Dermis blood vessel endothelial cell (primary cell): Measurements from ENCODE around the gene MSL2. TPM values are rescaled to one million over a fixed set of nuclear protein-coding genes. Genes with fewer than 3 reads are reported as not detected.
"Not testable (repeated sequence)": the region's sequence is repeated elsewhere in the genome, so short reads cannot be mapped to it uniquely, and the experiment has no call there.

ENCODE experiments used
- DNase-seq: peaks from one replicate; pipeline ENCODE4 v3.0.0; 2010
- total RNA-seq: library from RNA; depleted of rRNA; stranded (reverse); fragments of >200 nt; gene quantifications from 2 replicates; pipeline ENCODE4 v1.2.3, GENCODE V29; 2014

The MSL2 gene
- total RNA-seq, 1 donor from 2014 or later: 14.1 TPM

DNA sequence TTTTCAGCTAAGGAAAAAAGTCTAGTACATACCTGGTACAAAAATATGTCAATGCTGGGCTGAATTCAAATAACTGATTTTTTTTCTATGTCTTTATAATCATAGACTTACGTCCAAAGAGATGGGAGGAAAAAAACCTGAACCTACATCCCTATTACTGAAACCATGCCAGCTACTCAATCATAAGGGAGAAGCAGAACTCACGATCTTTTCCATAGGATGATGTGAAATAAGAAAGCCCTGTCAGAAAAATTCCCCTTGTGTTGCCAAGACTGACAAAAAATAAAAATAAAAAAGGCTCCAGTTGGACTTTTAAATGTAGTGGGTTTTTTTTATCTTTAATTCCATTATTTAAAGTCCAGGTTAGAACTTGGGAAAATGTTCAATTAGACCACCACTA is 3.3 kb downstream of the MSL2 start:
- DNase-seq: no peak

DNA sequence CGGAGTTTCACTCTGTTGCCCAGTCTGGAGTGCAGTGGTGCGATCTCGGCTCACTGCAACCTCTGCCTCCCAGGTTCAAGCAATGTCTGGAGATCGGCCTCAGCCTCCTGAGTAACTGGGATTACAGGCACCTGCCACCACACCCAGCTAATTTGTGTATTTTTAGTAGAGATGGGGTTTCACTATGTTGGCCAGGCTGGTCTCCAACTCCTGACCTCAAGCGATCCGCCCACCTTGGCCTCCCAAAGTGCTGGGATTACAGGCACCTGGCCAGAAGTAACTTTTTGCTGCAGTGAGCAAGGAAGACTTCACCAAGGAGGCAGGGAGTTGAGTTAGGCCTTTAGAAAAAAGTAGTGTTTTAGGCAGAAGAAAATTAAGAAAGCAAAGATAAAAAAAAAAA is 3.9 kb downstream of the MSL2 start:
- not testable (repeated sequence) for DNase-seq

DNA sequence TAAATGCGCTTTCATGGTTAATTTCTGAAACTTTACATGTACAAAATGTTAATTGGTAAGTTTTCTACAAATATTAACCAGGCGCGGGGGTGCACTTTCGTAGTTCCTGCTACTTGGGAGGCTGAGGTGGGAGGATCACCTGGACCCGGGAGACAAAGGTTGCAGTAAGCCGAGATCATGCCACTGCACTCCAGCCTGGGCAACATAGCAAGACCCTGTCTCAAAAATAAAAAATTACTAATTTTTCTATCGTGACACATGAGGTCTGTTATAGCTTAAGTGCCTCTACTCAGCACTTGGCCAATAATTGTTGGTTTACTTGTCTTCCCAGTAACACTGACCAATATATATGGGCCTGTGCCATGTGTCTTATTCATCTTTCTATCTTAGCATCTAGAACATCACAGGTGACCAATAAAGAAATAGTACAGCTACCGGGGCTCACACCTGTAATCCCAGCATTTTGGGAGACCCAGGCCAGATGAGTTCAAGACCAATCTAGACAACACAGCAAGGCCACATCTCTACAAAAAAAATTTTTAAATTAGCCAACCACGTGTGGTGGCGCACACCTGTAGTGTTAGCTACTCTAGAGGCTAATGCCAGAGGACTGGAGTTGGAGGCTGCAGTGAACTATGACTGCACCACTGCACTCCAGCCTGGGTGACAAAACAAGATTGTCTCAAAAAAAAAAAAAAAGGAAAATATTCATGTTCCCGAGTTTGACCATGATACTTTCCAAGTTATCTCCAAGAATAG is 6.1 kb downstream of the MSL2 start:
- no peak for DNase-seq

DNA sequence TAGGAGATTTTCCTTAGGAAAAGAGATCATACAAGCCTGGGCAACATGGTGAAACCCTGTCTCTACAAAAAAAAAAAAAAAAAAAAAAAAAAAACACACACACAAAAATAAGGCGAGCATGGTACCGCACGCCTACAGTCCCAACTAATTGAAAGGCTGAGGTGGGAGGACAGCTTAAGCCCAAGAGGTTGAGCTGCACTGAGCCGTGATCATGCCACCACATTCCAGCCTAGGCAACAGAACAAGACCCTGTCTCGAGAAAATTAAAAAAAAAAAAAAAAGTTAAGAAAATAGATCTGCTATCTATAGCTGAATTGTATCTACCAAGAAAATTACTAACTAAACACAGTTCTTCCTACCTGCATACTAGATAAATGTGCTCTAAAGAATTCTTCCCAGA is 7.1 kb downstream of the MSL2 start:
- no peak for DNase-seq

- DNase-seq: no peak
These were observed 8.3 kb downstream of the MSL2 start for GRCh38 chr3:136187868-136188267.

DNA sequence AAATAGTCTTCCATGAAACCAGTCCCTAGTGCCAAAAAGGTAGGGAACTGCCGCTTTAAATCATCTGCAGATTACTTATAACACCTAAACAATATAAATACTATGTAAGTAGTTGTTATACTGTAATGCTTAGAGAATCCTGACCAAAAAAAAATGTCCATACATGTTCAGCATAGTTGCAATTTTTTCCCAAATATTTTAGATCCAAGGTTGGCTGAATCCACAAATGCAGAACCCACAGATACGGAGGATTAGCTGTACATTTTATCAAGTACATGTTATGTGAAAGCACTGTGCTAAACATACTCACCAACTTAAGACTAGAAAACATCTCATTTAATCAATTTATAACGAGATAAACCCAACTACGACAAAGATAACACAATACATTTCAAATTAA is 9.3 kb downstream of the MSL2 start:
- no peak for DNase-seq

- DNase-seq: peak; percentile 33
These were observed 9.8 kb downstream of the MSL2 start for GRCh38 chr3:136186344-136186743.

DNA sequence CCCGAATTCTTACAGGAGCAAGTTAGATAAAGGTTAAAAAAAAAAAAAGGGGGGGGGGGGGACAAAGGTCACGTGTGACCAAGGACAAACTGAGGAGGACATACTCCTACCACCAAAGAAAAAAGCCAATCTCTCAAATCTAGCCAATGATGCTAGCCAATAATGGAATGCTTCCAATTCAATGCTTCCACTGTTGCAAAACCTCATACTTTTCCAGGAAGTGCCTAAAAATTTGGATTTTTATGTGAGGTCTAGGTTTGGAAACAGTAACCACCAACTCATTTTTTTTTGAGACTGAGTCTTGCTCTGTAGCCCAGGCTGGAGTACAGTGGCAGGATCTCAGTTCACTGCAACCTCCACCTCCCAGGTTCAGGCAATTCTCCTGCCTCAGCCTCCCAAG is 11.4 kb downstream of the MSL2 start:
- no peak for DNase-seq

DNA sequence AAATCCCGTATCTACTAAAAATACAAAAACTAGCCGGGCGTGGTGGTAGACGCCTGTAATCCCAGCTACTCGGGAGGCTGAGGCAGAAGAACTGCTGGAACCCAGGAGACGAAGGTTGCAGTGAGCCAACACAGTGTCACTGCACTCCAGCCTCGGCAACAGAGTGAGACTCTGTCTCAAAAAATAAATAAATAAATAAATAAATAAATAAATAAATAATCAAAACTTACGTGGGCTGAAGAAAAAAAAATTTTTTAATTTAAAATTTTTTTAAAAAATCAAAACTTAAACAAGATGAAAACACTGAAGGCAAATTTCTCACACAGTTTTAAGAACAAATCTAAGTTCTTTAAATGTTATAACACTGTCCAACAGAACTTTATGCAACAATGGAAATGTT is 14.4 kb downstream of the MSL2 start:
- DNase-seq: no peak

DNA sequence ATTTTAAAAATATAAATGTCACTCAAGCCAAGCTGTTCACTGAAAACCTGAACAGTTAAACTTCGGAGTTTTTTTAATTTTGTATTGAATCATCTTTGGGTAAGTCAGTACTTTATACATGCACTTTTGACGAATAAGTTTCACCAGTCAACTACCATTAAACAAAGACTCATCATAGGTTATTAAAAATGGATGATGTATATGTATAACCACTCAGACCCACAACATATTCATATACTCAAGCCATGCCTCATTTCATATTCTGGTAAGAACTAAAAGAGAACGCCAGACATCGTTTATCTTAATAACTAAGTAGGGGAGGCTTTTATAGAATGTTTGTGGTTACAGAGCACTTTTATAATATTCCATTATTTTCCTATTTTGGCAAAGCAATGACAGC is 18.3 kb downstream of the MSL2 start:
- no peak for DNase-seq

GRCh38 chr3:136173939-136174490 is 22.1 kb downstream of the MSL2 start:
- no peak for DNase-seq

DNA sequence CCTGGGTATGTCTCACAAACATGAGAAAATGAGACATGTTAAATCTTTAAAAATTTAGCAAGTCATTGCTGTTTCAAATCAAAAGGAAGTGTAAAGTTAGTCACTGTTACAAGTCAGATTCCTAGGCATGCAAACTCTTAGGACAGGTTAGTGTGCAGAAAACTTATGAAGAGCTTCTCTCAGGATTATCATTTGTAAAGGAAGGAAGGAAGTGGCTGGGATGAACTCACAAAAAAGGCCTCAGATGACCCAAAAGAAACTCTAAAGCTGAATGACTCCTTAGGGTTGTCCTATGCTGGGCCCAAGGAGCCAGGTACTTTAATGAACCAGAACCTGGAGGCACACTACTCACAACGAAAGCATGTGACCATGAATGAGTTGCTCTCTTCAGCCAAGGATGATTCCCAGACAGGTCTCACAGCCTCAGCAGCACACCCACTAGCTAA is 25.0 kb downstream of the MSL2 start:
- DNase-seq: peak; percentile 30

DNA sequence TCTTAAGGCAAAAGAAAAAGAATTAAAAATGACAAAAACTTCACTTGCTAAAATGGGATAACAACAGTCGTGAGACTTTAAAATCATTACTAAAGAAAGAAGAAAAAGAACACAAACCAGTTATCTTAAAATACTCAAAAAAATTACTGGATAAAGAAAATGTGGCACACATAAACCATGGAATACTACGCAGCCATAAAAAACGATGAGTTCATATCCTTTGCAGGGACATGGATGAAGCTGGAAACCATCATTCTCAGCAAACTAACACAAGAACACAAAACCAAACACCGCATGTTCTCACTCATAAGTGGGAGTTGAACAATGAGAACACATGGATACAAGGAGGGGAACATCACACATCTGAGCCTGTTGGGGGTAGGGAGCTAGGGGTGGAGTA is 27.9 kb downstream of the MSL2 start:
- not testable (repeated sequence) for DNase-seq

GRCh38 chr3:136166507-136166906 is 29.6 kb downstream of the MSL2 start:
- no peak for DNase-seq

DNA sequence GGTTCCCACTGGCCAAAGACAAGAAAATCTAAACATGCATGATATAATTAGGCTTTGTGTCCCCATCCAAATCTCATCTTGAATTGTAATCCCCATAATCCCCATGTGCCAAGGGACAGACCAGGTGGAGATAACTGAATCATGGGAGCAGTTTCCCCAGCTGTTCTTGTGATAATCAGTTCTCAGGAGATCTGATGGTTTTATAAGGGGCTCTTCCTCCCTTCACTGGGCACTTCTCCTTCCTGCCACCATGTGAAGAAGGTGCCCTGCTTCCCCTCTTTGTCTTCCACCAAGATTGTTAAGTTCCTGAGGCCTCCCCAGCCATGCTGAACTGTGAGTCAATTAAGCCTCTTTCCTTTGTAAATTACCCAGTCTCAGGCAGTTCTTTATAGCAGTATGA is 32.5 kb downstream of the MSL2 start:
- peak; percentile 58 for DNase-seq

DNA sequence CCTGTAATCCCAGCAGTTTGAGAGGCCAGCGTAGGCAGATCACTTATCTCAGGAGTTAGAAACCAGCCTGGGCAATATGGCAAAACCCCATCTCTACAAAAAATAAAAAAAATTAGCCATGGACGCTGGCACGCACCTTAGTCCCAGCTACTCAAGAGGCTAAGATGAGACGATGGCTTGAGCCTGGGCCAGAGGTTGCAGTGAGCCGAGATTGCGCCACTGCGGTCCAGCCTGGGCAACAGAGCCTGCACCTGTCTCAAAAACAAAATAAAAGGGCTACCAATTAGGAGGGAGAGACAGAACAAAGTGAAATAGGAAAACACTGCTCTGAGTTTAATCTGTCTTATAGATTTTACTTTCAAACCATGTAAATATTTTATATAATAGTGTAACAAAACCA is 33.8 kb downstream of the MSL2 start:
- DNase-seq: no peak

DNA sequence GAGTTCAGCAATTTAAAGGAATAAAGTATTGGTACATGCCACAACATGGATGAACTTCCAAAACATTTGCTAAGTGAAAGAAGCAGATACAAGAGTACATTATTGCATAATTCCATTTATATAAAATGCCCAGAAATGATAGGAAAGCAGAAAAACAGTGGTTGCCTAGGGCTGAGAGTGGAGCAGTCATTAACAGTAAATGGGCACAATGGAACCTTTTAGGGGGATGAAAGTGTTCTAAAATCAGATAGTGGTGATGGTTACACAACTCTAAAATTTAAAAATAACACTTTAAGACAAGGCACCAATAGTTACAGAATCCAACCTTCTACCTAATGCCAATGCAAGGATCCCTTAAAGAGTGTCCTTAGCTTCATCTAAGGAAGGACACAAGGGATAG is 34.6 kb downstream of the MSL2 start:
- no peak for DNase-seq

DNA sequence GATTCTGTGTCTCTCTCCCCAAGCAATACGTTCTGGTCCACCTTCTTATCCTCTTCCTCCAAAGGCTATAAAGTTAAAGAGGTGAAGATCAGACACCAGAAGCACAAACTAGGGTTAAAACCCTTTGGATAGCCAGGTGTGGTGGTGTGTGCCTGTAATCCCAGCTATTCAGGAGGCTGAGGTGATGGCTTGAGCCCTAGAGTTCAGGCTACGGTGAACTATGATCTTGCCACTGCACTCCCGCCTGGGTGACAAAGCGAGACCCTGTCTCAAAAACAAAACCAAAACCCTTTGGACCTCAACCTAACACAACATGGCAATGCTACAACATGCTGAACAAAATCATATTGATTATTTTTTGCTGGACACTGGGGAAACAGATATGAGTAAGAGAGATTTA is 43.2 kb downstream of the MSL2 start:
- no peak for DNase-seq

- DNase-seq: no peak
These were observed 43.8 kb downstream of the MSL2 start for GRCh38 chr3:136152176-136152843.

GRCh38 chr3:136151219-136151618 is 44.9 kb downstream of the MSL2 start:
- DNase-seq: no peak

- peak; percentile 29 for DNase-seq
These were observed 46.5 kb downstream of the MSL2 start for GRCh38 chr3:136149667-136150066.

GRCh38 chr3:136146981-136147729 is 49.0 kb downstream of the MSL2 start:
- no peak for DNase-seq

- DNase-seq: not testable (repeated sequence)
These were observed 51.7 kb downstream of the MSL2 start for GRCh38 chr3:136144397-136144796.
